NCI-H345 (cell line): Measurements from ENCODE around the gene CFAP46.
"Not testable (repeated sequence)": the region's sequence is repeated elsewhere in the genome, so short reads cannot be mapped to it uniquely, and the experiment has no call there.

Source experiments
- DNase-seq: peaks from one replicate; lab custom pipeline; 2025; lab: John Stamatoyannopoulos, UW

CFAP46 gene

GRCh38 chr10:132843276-132843675 is 99.1 kb downstream of the CFAP46 start:
- DNase-seq = not testable (repeated sequence)

- no peak for DNase-seq
Observed at GRCh38 chr10:132842397-132842796, 100.0 kb downstream of the CFAP46 start.

GRCh38 chr10:132841615-132841975 is 100.8 kb downstream of the CFAP46 start:
- no peak for DNase-seq

- no peak for DNase-seq
Observed at GRCh38 chr10:132840698-132841614, 101.4 kb downstream of the CFAP46 start.

- DNase-seq = no peak
Observed at GRCh38 chr10:132839061-132839460, 103.3 kb downstream of the CFAP46 start.

GRCh38 chr10:132838346-132838970 is 103.9 kb downstream of the CFAP46 start:
- no peak for DNase-seq

- DNase-seq = no peak
Observed at GRCh38 chr10:132837905-132838304, 104.5 kb downstream of the CFAP46 start.

GRCh38 chr10:132836832-132837540 is 105.4 kb downstream of the CFAP46 start:
- peak; percentile 25 for DNase-seq

- DNase-seq = no peak
Observed at GRCh38 chr10:132836248-132836831, 106.0 kb downstream of the CFAP46 start.

- DNase-seq = no peak
Observed at GRCh38 chr10:132835848-132836233, 106.5 kb downstream of the CFAP46 start.

- no peak for DNase-seq
Observed at GRCh38 chr10:132834891-132835847, 107.2 kb downstream of the CFAP46 start.

- no peak for DNase-seq
Observed at GRCh38 chr10:132834311-132834761, 108.0 kb downstream of the CFAP46 start.

- no peak for DNase-seq
Observed at GRCh38 chr10:132833421-132834111, 108.8 kb downstream of the CFAP46 start.

- DNase-seq = no peak
Observed at GRCh38 chr10:132832186-132832969, 110.0 kb downstream of the CFAP46 start.

GRCh38 chr10:132829403-132829802 is 113.0 kb downstream of the CFAP46 start:
- DNase-seq = no peak

- DNase-seq = no peak
Observed at GRCh38 chr10:132828681-132829080, 113.7 kb downstream of the CFAP46 start.

GRCh38 chr10:132827861-132828539 is 114.4 kb downstream of the CFAP46 start:
- DNase-seq = no peak

GRCh38 chr10:132827423-132827789 is 115.0 kb downstream of the CFAP46 start:
- DNase-seq = no peak
